HepG2 (cell line): ENCODE results near the gene LITAF. TPM values are rescaled to one million over a fixed set of nuclear protein-coding genes. Genes with fewer than 3 reads are reported as not detected.
A peak's percentile ranks its signal among the peaks of the same experiment; 100 is the strongest.

Experiments
- ARID3A ChIP-seq: IDR thresholded peaks from 2 replicates; pipeline ENCODE4 v1.6.1; 2012; ENCODE audit warnings: low read depth, low read length, improper control_type of control experiment
- ATF2 ChIP-seq: sonication (generic); formaldehyde crosslinking; IDR thresholded peaks from 2 replicates; pipeline ENCODE4 v1.4.0; 2020; ENCODE audit warnings: missing genetic modification reagents
- FOXM1 ChIP-seq: sonication (generic); formaldehyde crosslinking; IDR thresholded peaks from 2 replicates; pipeline ENCODE4 v1.5.0; 2020; ENCODE audit warnings: missing genetic modification reagents
- KDM5B ChIP-seq: sonication (generic); formaldehyde crosslinking; IDR thresholded peaks from 2 replicates; pipeline ENCODE4 v1.4.0; 2020; ENCODE audit warnings: missing genetic modification reagents, mild to moderate bottlenecking, borderline replicate concordance
- PPARG ChIP-seq: conservative IDR thresholded peaks from 2 replicates; pipeline ENCODE4 v1.6.1; 2016; ENCODE audit warnings: missing biosample characterization, missing genetic modification reagents
- RNF219 ChIP-seq: sonication (generic); formaldehyde crosslinking; IDR thresholded peaks from 2 replicates; pipeline ENCODE4 v1.5.0; 2020; ENCODE audit warnings: mild to moderate bottlenecking, missing genetic modification reagents
- SNAPC4 ChIP-seq: sonication (generic); formaldehyde crosslinking; IDR thresholded peaks from 2 replicates; pipeline ENCODE4 v1.4.0; 2020; ENCODE audit warnings: mild to moderate bottlenecking, missing genetic modification reagents
- SOX5 ChIP-seq: IDR thresholded peaks from 2 replicates; pipeline ENCODE4 v1.6.1; 2016; ENCODE audit warnings: borderline replicate concordance
- TRAFD1 ChIP-seq: sonication (generic); formaldehyde crosslinking; IDR thresholded peaks from 2 replicates; pipeline ENCODE4 v1.5.1; 2020; ENCODE audit warnings: missing genetic modification reagents, mild to moderate bottlenecking, borderline replicate concordance
- ZGPAT ChIP-seq: IDR thresholded peaks from 2 replicates; pipeline ENCODE4 v1.6.1; 2016; ENCODE audit warnings: mild to moderate bottlenecking
- ZNF317 ChIP-seq: sonication (generic); formaldehyde crosslinking; IDR thresholded peaks from 2 replicates; pipeline ENCODE4 v1.5.0; 2020; ENCODE audit warnings: mild to moderate bottlenecking, missing genetic modification reagents
- ZNF503 ChIP-seq: sonication (generic); formaldehyde crosslinking; IDR thresholded peaks from 2 replicates; pipeline ENCODE4 v1.4.0; 2020; ENCODE audit warnings: missing genetic modification reagents
- ZNF619 ChIP-seq: sonication (generic); formaldehyde crosslinking; IDR thresholded peaks from 2 replicates; pipeline ENCODE4 v1.4.0; 2020; ENCODE audit warnings: mild to moderate bottlenecking, missing genetic modification reagents
- polyA plus RNA-seq, 8 experiments: library from polyadenylated mRNA; depleted of rRNA in 3 of 8; stranded (reverse) in 7 of 8; unstranded in 1 of 8; fragments of >200 nt; fragmentation: Illumina TruSeq in 4 of 8; extraction: Trizol in 4 of 8; gene quantifications; 2 replicates each; pipeline versions ENCODE4 v1.2.1 to v1.2.3, GENCODE V29; 2011 to 2016; ENCODE audit warnings: low read depth in 4 of 8, missing spikeins in 1 of 8, mixed read lengths in 1 of 8; ENCODE audit not compliant: insufficient read depth in 1 of 8
- total RNA-seq, 5 experiments: library from RNA; depleted of rRNA; stranded (reverse); fragments of >200 nt; fragmentation: Illumina TruSeq; extraction: Trizol; gene quantifications; 2 replicates each; pipeline ENCODE4 v1.2.3, GENCODE V29; 2016; ENCODE audit warnings: low read depth in 1 of 5

LITAF gene
- total and polyA plus RNA-seq, 2 of the 13 experiments (the other 11 are each of a cell fraction or from before 2014, with no cell fraction given): 80.1 to 141 TPM

GRCh38 chr16:11612665-11613025 is 25.9 kb upstream of the LITAF start (continued):
- no peak for TF ChIP-seq SNAPC4
- peak; percentile 52; the same call in 1 of the 2 replicates for TF ChIP-seq ZNF619 (CRISPR knock-in tag)
- no peak; the same call in 1 of the 2 replicates for TF ChIP-seq ATF2 (CRISPR knock-in tag)
- TF ChIP-seq RNF219 (CRISPR knock-in tag): peak; percentile 10; the same call in 1 of the 2 replicates
- no peak for TF ChIP-seq SOX5 (CRISPR knock-in tag)
- 0 out of 2 replicates have a peak, but pooled peaks have one; percentile 1 for TF ChIP-seq ARID3A
- TF ChIP-seq PPARG (CRISPR knock-in tag): no peak
- 0 out of 2 replicates have a peak, but pooled peaks have one; percentile 1 for TF ChIP-seq ZGPAT
- TF ChIP-seq KDM5B: peak; percentile 5; the same call in 1 of the 2 replicates
- peak; percentile 2; the same call in 1 of the 2 replicates for TF ChIP-seq ZNF317 (CRISPR knock-in tag)
- TF ChIP-seq TRAFD1 (CRISPR knock-in tag): no peak
- TF ChIP-seq FOXM1 (CRISPR knock-in tag): no peak
- no peak for TF ChIP-seq ZNF503 (CRISPR knock-in tag)
